GM19238 (cell line): ENCODE results near the gene TMEM259.
A peak's percentile ranks its signal among the peaks of the same experiment; 100 is the strongest.

Experiments
- DNase-seq: peaks from one replicate; pipeline ENCODE4 v3.0.0; 2011; ENCODE audit warnings: low spot score; ENCODE audit not compliant: insufficient read length

Gene TMEM259

GRCh38 chr19:1055886-1056620 lies 35.1 kb upstream of the TMEM259 start:
- DNase-seq: no peak

GRCh38 chr19:1055028-1055425 lies 34.1 kb upstream of the TMEM259 start:
- no peak for DNase-seq

GRCh38 chr19:1054102-1055027 lies 33.4 kb upstream of the TMEM259 start:
- no peak for DNase-seq

GRCh38 chr19:1053176-1054101 lies 32.5 kb upstream of the TMEM259 start:
- DNase-seq: no peak

GRCh38 chr19:1052349-1052975 lies 31.5 kb upstream of the TMEM259 start:
- DNase-seq: no peak

- no peak for DNase-seq
Measured at GRCh38 chr19:1051791-1052190, 30.9 kb upstream of the TMEM259 start.

GRCh38 chr19:1050989-1051788 lies 30.3 kb upstream of the TMEM259 start:
- DNase-seq: no peak

GRCh38 chr19:1049800-1050199 lies 28.9 kb upstream of the TMEM259 start:
- DNase-seq: no peak

GRCh38 chr19:1049106-1049505 lies 28.2 kb upstream of the TMEM259 start:
- no peak for DNase-seq

- DNase-seq: no peak
Measured at GRCh38 chr19:1047696-1048147, 26.8 kb upstream of the TMEM259 start.

GRCh38 chr19:1046836-1047695 lies 26.1 kb upstream of the TMEM259 start:
- no peak for DNase-seq

GRCh38 chr19:1046117-1046626 lies 25.2 kb upstream of the TMEM259 start:
- DNase-seq: no peak

GRCh38 chr19:1045247-1045603 lies 24.3 kb upstream of the TMEM259 start:
- peak; percentile 56 for DNase-seq

GRCh38 chr19:1042689-1043511 lies 22.0 kb upstream of the TMEM259 start:
- DNase-seq: no peak

GRCh38 chr19:1041835-1042685 lies 21.1 kb upstream of the TMEM259 start:
- DNase-seq: no peak

GRCh38 chr19:1041272-1041834 lies 20.4 kb upstream of the TMEM259 start:
- DNase-seq: no peak
